Calu3 (cell line): Measurements from ENCODE around the gene TSPAN7. TPM values are rescaled to one million over a fixed set of nuclear protein-coding genes. Genes with fewer than 3 reads are reported as not detected.

ENCODE experiments used
- BruUV-seq: library from RNA; stranded (reverse); fragments of 400-500 nt; replicated peaks from 2 replicates; lab custom pipeline; 2021; lab: Mats Ljungman, UMichigan
- CTCF ChIA-PET: fragments of 300-600 bp; sonication (Branson Sonifier 250); formaldehyde crosslinking; loops from one replicate; lab custom pipeline; 2022; ENCODE audit warnings: antibody characterized with exemption; lab: Charles Lee
- DNase-seq: peaks from one replicate; pipeline ENCODE4 v3.0.0; 2022
- H3K27ac Mint-ChIP-seq: one replicate; pipeline ENCODE4 v1.8.0; 2022; ENCODE audit warnings: mixed read lengths; ENCODE audit not compliant: unreplicated experiment
- H3K27me3 Mint-ChIP-seq: one replicate; pipeline ENCODE4 v1.8.0; 2022; ENCODE audit warnings: mixed read lengths; ENCODE audit not compliant: unreplicated experiment
- H3K36me3 Mint-ChIP-seq: one replicate; pipeline ENCODE4 v1.8.0; 2022; ENCODE audit warnings: mild to moderate bottlenecking, moderate library complexity, mixed read lengths; ENCODE audit not compliant: insufficient read depth, unreplicated experiment
- H3K4me1 Mint-ChIP-seq: one replicate; pipeline ENCODE4 v1.8.0; 2022; ENCODE audit warnings: mild to moderate bottlenecking, low read depth, mixed read lengths; ENCODE audit not compliant: unreplicated experiment
- H3K4me3 Mint-ChIP-seq: one replicate; pipeline ENCODE4 v1.8.0; 2022; ENCODE audit warnings: mild to moderate bottlenecking, low read depth, moderate library complexity, mixed read lengths; ENCODE audit not compliant: unreplicated experiment
- H3K9me3 Mint-ChIP-seq: one replicate; pipeline ENCODE4 v1.8.0; 2022; ENCODE audit warnings: low read depth, mixed read lengths; ENCODE audit not compliant: unreplicated experiment
- CTCF ChIP-seq: fragments of 200-600 bp; IDR thresholded peaks from one replicate; pipeline ENCODE4 v1.8.0; 2022; ENCODE audit warnings: antibody characterized with exemption; ENCODE audit not compliant: unreplicated experiment
- intact Hi-C: fragments of 100-400 bp; cut with micrococcal nuclease; formaldehyde crosslinking; loops from one replicate; pipeline ENCODE4 v1.10.0; 2022; ENCODE audit not compliant: unreplicated experiment
- total RNA-seq: library from RNA; stranded (reverse); gene quantifications from 2 replicates; pipeline ENCODE4 v1.2.3, GENCODE V29; 2022

The TSPAN7 gene
- total RNA-seq, 1 experiment from 2014 or later: 0.21 TPM

DNA sequence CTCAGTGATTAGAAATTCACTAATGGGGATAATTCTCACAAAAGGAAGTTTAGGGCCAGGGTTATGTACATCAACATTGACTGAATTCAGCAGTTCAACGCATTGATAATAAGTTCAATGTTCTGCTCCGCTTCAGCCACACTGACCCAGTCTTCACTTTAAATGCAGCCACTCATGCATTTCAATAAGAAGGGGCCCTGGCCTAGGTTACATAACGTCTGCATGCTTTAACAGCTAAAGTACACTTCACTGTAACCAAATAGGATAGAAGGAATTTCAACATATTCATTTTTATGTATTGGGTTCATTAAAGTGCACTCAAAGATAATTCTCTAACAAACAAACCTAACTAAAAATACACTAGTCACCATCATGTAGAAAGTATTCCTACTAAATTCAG is 12.8 kb upstream of the TSPAN7 start:
- intact Hi-C loops: no loop called here
- Mint-ChIP-seq H3K27me3 (no peaks in the 10 kb centered on the region), H3K27ac (no peak overlapping the region), H3K4me1 (no peaks in the 10 kb centered on the region), H3K9me3 (no peaks in the 10 kb centered on the region), H3K36me3 (no peaks in the 10 kb centered on the region), H3K4me3 (no peak overlapping the region)
- no TSS peak for BruUV-seq
- no peak for TF ChIP-seq CTCF
- CTCF ChIA-PET: no interaction called here
- DNase-seq: no peak

- BruUV-seq: no TSS peak
- no peak overlapping the region for H3K27ac Mint-ChIP-seq
- H3K36me3 Mint-ChIP-seq: no peaks in the 10 kb centered on the region
- TF ChIP-seq CTCF: no peak
- no peaks in the 10 kb centered on the region for H3K4me1 Mint-ChIP-seq
- CTCF ChIA-PET: no interaction called here
- intact Hi-C loops: no loop called here
- H3K9me3 Mint-ChIP-seq: no peaks in the 10 kb centered on the region
- H3K27me3 Mint-ChIP-seq: no peaks in the 10 kb centered on the region
- no peak for DNase-seq
- no peak overlapping the region for H3K4me3 Mint-ChIP-seq
These were observed 8.6 kb upstream of the TSPAN7 start for GRCh38 chrX:38552721-38553120.

DNA sequence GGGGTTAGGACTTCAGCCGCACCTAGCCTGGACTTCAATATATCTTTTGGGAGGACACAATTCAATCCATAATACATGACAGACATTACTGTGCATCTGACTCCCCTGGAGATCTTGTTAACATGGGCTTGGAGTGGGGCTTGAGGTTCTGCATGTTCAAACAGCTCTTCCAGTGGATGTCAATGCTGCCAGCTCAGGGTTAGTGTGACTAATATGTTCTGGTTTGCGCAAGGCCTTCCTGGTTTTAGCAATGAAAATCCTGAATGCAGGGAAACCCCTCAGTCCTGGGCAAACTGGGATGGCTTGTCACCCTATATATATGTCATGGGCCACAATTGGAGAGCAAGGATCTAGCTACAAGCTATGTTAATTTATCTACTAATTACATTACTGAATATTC is 2.7 kb upstream of the TSPAN7 start:
- CTCF ChIA-PET: no interaction called here
- H3K27ac Mint-ChIP-seq: no peak overlapping the region
- no peaks in the 10 kb centered on the region for H3K9me3 Mint-ChIP-seq
- no peak for TF ChIP-seq CTCF
- peaks cover 6% of the 10 kb centered on the region for H3K36me3 Mint-ChIP-seq
- H3K4me1 Mint-ChIP-seq: no peaks in the 10 kb centered on the region
- no peak overlapping the region for H3K4me3 Mint-ChIP-seq
- no TSS peak for BruUV-seq
- DNase-seq: no peak
- peaks cover 24% of the 10 kb centered on the region for H3K27me3 Mint-ChIP-seq
- intact Hi-C loops: no loop called here

GRCh38 chrX:38560776-38561125 is 591 bp upstream of the TSPAN7 start:
- BruUV-seq: no TSS peak
- CTCF ChIA-PET: no interaction called here
- H3K4me1 Mint-ChIP-seq: no peaks in the 10 kb centered on the region
- H3K27me3 Mint-ChIP-seq: peaks cover 28% of the 10 kb centered on the region
- DNase-seq: no peak
- H3K27ac Mint-ChIP-seq: no peak overlapping the region
- H3K4me3 Mint-ChIP-seq: peak overlapping the region; percentile 71
- H3K9me3 Mint-ChIP-seq: no peaks in the 10 kb centered on the region
- no peak for TF ChIP-seq CTCF
- intact Hi-C loops: no loop called here
- H3K36me3 Mint-ChIP-seq: peaks cover 6% of the 10 kb centered on the region
